ENCODE measurements around the gene SP110. TPM values are rescaled to one million over a fixed set of nuclear protein-coding genes. Genes with fewer than 3 reads are reported as not detected.

The SP110 gene
- total RNA-seq, 6 experiments from 2014 or later = 5.0 to 13.1 (median 11.2) TPM

- Histone ChIP-seq H3K9me3 (no peaks in the 10 kb centered on the region), H3K4me3 (no peak overlapping the region), H3K4me1 (no peaks in the 10 kb centered on the region), H3K36me3 (no peaks in the 10 kb centered on the region), H3K27me3 (no peaks in the 10 kb centered on the region), H3K27ac (no peak overlapping the region)
- intact Hi-C loops (cut with DNase I) = no loop called here
- ATAC-seq (no peak), DNase-seq (no peak)
- TF ChIP-seq CTCF (IDR thresholded peaks at IDR 0.05) (no peak), POLR2A (IDR thresholded peaks at IDR 0.05) (no peak)
- 31% methylated on average over 1 of the region's 1 CpG for WGBS (ENCODE audit: insufficient coverage, low coverage, low lambda C conversion rate, missing lambda C conversion rate)
Observed at GRCh38 chr2:230144355-230144754, 75.4 kb downstream of the SP110 start.

DNA sequence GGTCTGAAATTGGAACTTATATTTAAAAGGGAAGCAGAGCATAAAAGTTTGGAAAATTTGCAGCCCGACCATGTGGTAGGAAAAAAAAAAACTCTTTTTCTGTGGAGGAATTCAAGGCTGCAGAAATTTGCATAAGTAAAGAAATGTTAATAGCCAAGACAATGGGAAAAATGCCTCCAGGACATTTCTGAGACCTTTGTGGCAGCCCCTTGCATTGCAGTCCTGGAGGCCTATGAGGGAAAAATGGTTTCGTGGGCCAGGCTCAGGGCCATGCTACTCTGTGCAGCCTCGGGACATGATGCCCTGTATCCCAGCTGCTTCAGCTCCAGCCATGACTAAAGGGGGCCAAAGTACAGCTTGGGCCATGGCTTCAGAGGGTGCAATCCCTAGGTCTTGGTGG is 79.1 kb downstream of the SP110 start:
- Histone ChIP-seq H3K27me3 (no peaks in the 10 kb centered on the region), H3K9me3 (no peaks in the 10 kb centered on the region), H3K4me1 (no peaks in the 10 kb centered on the region), H3K36me3 (no peaks in the 10 kb centered on the region), H3K4me3 (no peak overlapping the region), H3K27ac (no peak overlapping the region)
- intact Hi-C loops (cut with DNase I) = no loop called here
- ATAC-seq = no peak
- WGBS (ENCODE audit: insufficient coverage, low coverage, low lambda C conversion rate, missing lambda C conversion rate) = 79% methylated on average over 2 of the region's 3 CpGs
- no peak for DNase-seq
- no peak for TF ChIP-seq CTCF (IDR thresholded peaks at IDR 0.05)
- TF ChIP-seq POLR2A (IDR thresholded peaks at IDR 0.05) = no peak

GRCh38 chr2:230137902-230138539 is 81.8 kb downstream of the SP110 start:
- H3K9me3 ChIP-seq = no peaks in the 10 kb centered on the region
- H3K27ac ChIP-seq = no peak overlapping the region
- intact Hi-C loops (cut with DNase I) = no loop called here
- H3K4me3 ChIP-seq = no peak overlapping the region
- no peaks in the 10 kb centered on the region for H3K36me3 ChIP-seq
- no peaks in the 10 kb centered on the region for H3K4me1 ChIP-seq
- ATAC-seq (no peak), DNase-seq (no peak)
- WGBS (ENCODE audit: insufficient coverage, low coverage, low lambda C conversion rate, missing lambda C conversion rate) = 100% methylated on average over 1 of the region's 1 CpG
- no peaks in the 10 kb centered on the region for H3K27me3 ChIP-seq
- no peak for TF ChIP-seq POLR2A (IDR thresholded peaks at IDR 0.05)
- TF ChIP-seq CTCF (IDR thresholded peaks at IDR 0.05) = no peak

GRCh38 chr2:230135130-230135525 is 84.7 kb downstream of the SP110 start:
- Histone ChIP-seq H3K36me3 (no peaks in the 10 kb centered on the region), H3K27ac (no peak overlapping the region), H3K4me3 (no peak overlapping the region), H3K4me1 (no peaks in the 10 kb centered on the region), H3K27me3 (no peaks in the 10 kb centered on the region), H3K9me3 (no peaks in the 10 kb centered on the region)
- ATAC-seq = no peak
- intact Hi-C loops (cut with DNase I) = no loop called here
- 53% methylated on average over 4 of the region's 4 CpGs for WGBS (ENCODE audit: insufficient coverage, low coverage, low lambda C conversion rate, missing lambda C conversion rate)
- no peak for DNase-seq
- TF ChIP-seq POLR2A (IDR thresholded peaks at IDR 0.05) (no peak), CTCF (IDR thresholded peaks at IDR 0.05) (no peak)
